ENCODE data around the gene TMEM213. TPM values are rescaled to one million over a fixed set of nuclear protein-coding genes. Genes with fewer than 3 reads are reported as not detected.

TMEM213 gene
- total and polyA plus RNA-seq, 9 donors: 0.04 to 0.18 (median 0.10) TPM; not detected in 1

DNA sequence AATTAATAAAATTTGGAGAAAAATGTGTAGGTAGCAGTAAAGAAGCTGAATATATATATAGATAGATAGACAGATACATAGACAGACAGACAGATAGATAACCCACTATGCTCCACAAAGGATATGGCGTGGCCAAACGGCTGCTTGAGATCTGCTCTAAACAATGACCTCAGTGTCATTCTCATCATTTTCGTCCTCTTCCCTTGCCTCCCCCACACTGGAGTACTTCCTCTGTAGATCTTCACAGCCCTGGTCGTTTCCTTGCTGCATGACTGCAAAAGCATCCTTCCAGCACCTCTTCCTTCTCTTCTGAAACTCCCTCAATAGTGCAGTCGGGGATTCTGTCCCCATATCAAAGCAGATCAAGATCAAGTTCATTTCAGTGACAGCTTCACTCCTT is 35.8 kb downstream of the TMEM213 start:
- Histone ChIP-seq H3K27ac (ENCODE audit: low read length) (no peak overlapping the region), H3K36me3 (ENCODE audit: control insufficient read depth, insufficient read depth, low read length) (peaks cover 4% of the 10 kb centered on the region), H3K9me3 (replicated peaks; ENCODE audit: control insufficient read depth, low read depth, low read length) (no peaks in the 10 kb centered on the region), H3K4me3 (ENCODE audit: low read length) (no peak overlapping the region), H3K27me3 (ENCODE audit: control insufficient read depth, insufficient read depth, low read length) (no peaks in the 10 kb centered on the region), H3K4me1 (ENCODE audit: control insufficient read depth, insufficient read depth, low read length) (peaks cover 4% of the 10 kb centered on the region)
- WGBS (ENCODE audit: insufficient coverage): 65% methylated on average over 5 of the region's 5 CpGs
- no peak for DNase-seq

DNA sequence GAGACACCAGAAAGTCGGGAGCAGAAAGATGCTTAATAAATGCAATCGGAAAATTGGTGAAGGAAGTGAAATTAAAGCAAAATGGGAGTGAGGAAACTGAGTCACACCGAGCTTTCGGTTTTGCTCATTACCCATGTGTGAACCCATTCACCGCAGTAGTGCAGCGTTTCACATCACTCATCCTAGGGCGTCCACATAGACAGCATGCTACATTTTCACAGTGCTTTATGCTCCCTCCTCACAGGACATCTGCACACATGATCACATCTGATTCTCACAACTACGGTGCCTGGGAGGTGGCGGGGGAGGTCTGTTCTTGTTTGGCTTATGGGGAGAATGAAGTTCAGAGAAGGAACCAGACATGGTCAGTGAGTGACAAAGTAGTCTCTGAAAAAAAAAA is 36.8 kb downstream of the TMEM213 start:
- no peaks in the 10 kb centered on the region for H3K27me3 ChIP-seq (ENCODE audit: control insufficient read depth, insufficient read depth, low read length)
- 92% methylated on average over 6 of the region's 9 CpGs for WGBS (ENCODE audit: insufficient coverage)
- peaks cover 4% of the 10 kb centered on the region for H3K36me3 ChIP-seq (ENCODE audit: control insufficient read depth, insufficient read depth, low read length)
- no peak overlapping the region for H3K4me3 ChIP-seq (ENCODE audit: low read length)
- H3K27ac ChIP-seq (ENCODE audit: low read length): no peak overlapping the region
- peaks cover 4% of the 10 kb centered on the region for H3K4me1 ChIP-seq (ENCODE audit: control insufficient read depth, insufficient read depth, low read length)
- no peaks in the 10 kb centered on the region for H3K9me3 ChIP-seq (replicated peaks; ENCODE audit: control insufficient read depth, low read depth, low read length)
- DNase-seq: no peak

DNA sequence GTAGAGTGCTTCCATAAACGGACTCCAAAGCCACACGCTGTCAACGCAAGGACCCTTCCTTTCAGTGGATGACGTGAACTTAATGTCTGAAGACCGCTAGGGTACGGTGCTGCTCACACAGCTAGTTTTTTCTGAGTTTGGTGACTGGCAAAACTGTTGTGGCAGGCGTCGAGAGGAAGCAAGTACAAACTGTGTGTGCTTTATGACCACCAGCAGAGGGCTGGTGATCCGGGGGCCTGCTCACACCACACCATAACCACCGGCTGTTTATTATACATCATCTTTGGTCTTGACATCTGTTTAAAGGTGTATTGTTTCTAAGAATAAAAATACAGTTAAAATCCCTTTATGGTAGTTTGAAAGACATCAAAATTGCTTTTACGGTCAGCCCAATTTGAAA is 37.3 kb downstream of the TMEM213 start:
- no peaks in the 10 kb centered on the region for H3K9me3 ChIP-seq (replicated peaks; ENCODE audit: control insufficient read depth, low read depth, low read length)
- no peak overlapping the region for H3K27ac ChIP-seq (ENCODE audit: low read length)
- 100% methylated on average over 3 of the region's 11 CpGs for WGBS (ENCODE audit: insufficient coverage)
- no peak for DNase-seq
- peaks cover 6% of the 10 kb centered on the region for H3K36me3 ChIP-seq (ENCODE audit: control insufficient read depth, insufficient read depth, low read length)
- peaks cover 4% of the 10 kb centered on the region for H3K4me1 ChIP-seq (ENCODE audit: control insufficient read depth, insufficient read depth, low read length)
- no peak overlapping the region for H3K4me3 ChIP-seq (ENCODE audit: low read length)
- H3K27me3 ChIP-seq (ENCODE audit: control insufficient read depth, insufficient read depth, low read length): no peaks in the 10 kb centered on the region

DNA sequence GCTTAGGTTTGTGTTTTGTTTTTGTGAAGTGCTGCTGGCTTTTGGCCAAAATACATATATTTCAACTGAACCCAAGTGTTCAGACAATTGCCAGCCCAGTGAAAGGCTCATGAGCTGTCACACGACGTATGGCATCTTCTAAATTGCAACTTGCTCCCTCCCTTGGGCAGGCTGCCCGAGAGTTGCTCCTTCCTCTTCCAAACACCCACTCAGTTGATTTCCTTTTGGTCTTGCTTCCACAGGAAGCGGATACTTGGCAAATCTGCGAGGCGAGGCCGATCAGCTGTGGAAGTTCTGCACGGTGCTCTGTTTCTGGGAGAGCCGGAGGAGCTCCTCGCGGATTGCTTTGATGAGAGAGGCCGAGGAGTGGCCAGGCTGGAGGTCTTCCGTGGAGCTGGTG is 39.8 kb downstream of the TMEM213 start:
- WGBS (ENCODE audit: insufficient coverage): 32% methylated on average over 10 of the region's 13 CpGs
- Histone ChIP-seq H3K9me3 (replicated peaks; ENCODE audit: control insufficient read depth, low read depth, low read length) (no peaks in the 10 kb centered on the region), H3K4me1 (ENCODE audit: control insufficient read depth, insufficient read depth, low read length) (peaks cover 4% of the 10 kb centered on the region), H3K27me3 (ENCODE audit: control insufficient read depth, insufficient read depth, low read length) (no peaks in the 10 kb centered on the region), H3K36me3 (ENCODE audit: control insufficient read depth, insufficient read depth, low read length) (peaks cover 15% of the 10 kb centered on the region), H3K4me3 (ENCODE audit: low read length) (no peak overlapping the region), H3K27ac (ENCODE audit: low read length) (no peak overlapping the region)
- DNase-seq: peak; percentile 71

DNA sequence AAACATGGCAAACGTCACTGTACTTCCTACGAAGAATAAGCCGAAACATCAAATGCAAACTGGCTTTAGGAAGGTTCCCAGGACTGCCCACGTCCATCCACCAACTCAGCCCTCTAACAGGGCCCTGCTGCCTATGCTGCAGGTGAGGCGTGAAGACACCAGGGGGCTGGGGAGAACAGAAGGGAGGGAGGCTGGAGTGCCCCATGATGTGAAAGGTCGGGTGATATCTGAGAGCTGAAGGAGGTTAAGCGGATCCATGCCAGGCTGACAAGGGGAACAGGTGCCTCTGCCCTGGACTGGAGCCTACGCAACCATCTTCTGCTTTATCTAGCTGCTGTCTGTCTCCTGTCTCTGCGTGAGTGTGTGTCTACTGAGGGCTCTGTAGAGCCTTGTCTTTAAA is 40.4 kb downstream of the TMEM213 start:
- H3K27me3 ChIP-seq (ENCODE audit: control insufficient read depth, insufficient read depth, low read length): no peaks in the 10 kb centered on the region
- no peak overlapping the region for H3K4me3 ChIP-seq (ENCODE audit: low read length)
- peak overlapping the region; percentile 40 for H3K27ac ChIP-seq (ENCODE audit: low read length)
- DNase-seq: peak; percentile 54
- 80% methylated on average over 1 of the region's 9 CpGs for WGBS (ENCODE audit: insufficient coverage)
- peaks cover 15% of the 10 kb centered on the region for H3K36me3 ChIP-seq (ENCODE audit: control insufficient read depth, insufficient read depth, low read length)
- H3K9me3 ChIP-seq (replicated peaks; ENCODE audit: control insufficient read depth, low read depth, low read length): no peaks in the 10 kb centered on the region
- peaks cover 4% of the 10 kb centered on the region for H3K4me1 ChIP-seq (ENCODE audit: control insufficient read depth, insufficient read depth, low read length)

DNA sequence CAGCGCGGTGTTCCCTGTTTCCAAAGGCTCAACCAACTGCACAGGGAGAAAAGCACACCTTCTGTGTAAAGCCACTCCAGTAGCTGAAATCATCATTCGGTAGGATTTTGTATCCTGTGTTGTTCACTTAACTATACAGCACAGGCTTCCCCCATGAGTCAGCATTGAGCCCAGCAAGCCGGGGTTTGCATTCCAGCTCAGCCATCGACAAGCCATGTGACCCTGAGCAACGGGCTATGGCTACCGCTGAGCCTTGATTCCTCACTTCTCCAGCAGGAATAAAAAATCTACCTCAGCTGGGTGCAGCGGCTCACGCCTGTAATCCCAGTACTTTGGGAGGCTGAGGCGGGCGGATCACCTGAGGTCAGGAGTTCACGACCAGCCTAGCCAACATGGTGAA is 44.3 kb downstream of the TMEM213 start:
- Histone ChIP-seq H3K4me1 (ENCODE audit: control insufficient read depth, insufficient read depth, low read length) (peaks cover 4% of the 10 kb centered on the region), H3K27ac (ENCODE audit: low read length) (no peak overlapping the region), H3K36me3 (ENCODE audit: control insufficient read depth, insufficient read depth, low read length) (peaks cover 18% of the 10 kb centered on the region), H3K4me3 (ENCODE audit: low read length) (no peak overlapping the region), H3K9me3 (replicated peaks; ENCODE audit: control insufficient read depth, low read depth, low read length) (no peaks in the 10 kb centered on the region), H3K27me3 (ENCODE audit: control insufficient read depth, insufficient read depth, low read length) (no peaks in the 10 kb centered on the region)
- 91% methylated on average over 5 of the region's 12 CpGs for WGBS (ENCODE audit: insufficient coverage)
- DNase-seq: no peak

DNA sequence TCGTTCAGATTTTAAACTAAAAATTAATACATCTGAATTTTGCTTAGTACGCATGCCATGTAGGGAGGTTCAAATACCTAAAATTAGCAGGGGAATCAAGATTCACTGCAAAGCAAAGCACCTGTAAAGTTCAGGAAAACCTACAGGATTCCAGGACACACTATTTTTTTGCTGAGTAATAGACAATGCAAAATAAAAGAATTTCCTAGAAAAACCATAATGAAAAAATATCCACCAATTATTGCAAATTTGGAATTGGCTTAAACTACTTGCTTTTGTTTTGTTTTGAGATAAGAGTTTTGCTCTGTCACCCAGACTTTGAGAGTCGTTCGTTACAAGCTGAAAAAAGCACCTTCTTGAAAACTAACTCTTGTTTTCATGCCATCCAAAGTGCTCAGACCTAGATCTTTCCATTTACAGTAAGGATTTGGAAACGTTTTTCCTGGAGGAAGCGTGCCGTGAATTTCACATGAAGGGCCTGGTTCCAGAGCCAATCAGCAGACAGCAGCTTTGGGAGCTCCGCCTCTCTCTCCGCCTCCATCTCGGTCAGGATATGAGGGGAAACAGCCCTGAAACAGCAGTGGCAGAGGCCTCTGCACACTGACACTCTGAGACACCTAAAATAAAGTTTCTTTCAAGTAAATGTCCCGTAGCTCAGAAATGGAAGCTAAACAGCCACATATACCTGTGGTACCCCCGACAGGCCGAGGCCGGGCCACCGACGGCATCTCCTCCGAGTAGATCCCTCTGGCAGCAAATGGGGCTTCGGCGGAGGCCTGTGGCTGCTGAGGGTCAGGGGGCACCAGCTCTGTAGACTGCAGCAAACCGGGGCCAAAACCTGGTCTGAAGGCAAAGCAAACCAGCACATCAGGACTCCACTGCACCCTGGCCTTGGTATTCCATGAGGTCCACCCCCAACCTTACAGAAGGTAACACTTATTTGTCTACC is 46.1 kb downstream of the TMEM213 start:
- H3K4me3 ChIP-seq (ENCODE audit: low read length): no peak overlapping the region
- H3K27ac ChIP-seq (ENCODE audit: low read length): no peak overlapping the region
- no peaks in the 10 kb centered on the region for H3K9me3 ChIP-seq (replicated peaks; ENCODE audit: control insufficient read depth, low read depth, low read length)
- no peaks in the 10 kb centered on the region for H3K27me3 ChIP-seq (ENCODE audit: control insufficient read depth, insufficient read depth, low read length)
- peaks cover 18% of the 10 kb centered on the region for H3K36me3 ChIP-seq (ENCODE audit: control insufficient read depth, insufficient read depth, low read length)
- no peak for DNase-seq
- H3K4me1 ChIP-seq (ENCODE audit: control insufficient read depth, insufficient read depth, low read length): no peaks in the 10 kb centered on the region
- 87% methylated on average over 11 of the region's 20 CpGs for WGBS (ENCODE audit: insufficient coverage)

DNA sequence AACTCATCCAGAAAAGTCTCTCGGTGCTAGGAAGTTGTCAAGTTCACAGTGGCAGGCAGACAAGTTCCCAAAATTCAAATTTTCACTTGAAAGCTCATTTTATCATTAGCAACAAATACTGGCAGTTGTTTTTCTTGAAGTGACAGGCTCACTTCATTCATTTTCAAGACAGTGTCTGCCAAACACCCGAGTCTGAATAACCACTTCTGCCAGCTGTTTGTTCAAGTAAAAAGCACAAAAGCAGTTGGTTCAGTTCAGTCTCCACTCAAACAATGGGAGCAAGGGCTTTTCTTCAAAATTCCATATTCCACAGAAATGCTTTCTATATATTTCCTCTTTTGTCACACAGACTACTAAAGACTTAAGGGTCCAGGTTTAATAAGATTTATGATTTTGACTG is 47.9 kb downstream of the TMEM213 start:
- Histone ChIP-seq H3K36me3 (ENCODE audit: control insufficient read depth, insufficient read depth, low read length) (peaks cover 18% of the 10 kb centered on the region), H3K4me1 (ENCODE audit: control insufficient read depth, insufficient read depth, low read length) (no peaks in the 10 kb centered on the region), H3K4me3 (ENCODE audit: low read length) (no peak overlapping the region), H3K27me3 (ENCODE audit: control insufficient read depth, insufficient read depth, low read length) (no peaks in the 10 kb centered on the region), H3K27ac (ENCODE audit: low read length) (no peak overlapping the region), H3K9me3 (replicated peaks; ENCODE audit: control insufficient read depth, low read depth, low read length) (no peaks in the 10 kb centered on the region)
- DNase-seq: no peak
- 43% methylated on average over 2 of the region's 2 CpGs for WGBS (ENCODE audit: insufficient coverage)

DNA sequence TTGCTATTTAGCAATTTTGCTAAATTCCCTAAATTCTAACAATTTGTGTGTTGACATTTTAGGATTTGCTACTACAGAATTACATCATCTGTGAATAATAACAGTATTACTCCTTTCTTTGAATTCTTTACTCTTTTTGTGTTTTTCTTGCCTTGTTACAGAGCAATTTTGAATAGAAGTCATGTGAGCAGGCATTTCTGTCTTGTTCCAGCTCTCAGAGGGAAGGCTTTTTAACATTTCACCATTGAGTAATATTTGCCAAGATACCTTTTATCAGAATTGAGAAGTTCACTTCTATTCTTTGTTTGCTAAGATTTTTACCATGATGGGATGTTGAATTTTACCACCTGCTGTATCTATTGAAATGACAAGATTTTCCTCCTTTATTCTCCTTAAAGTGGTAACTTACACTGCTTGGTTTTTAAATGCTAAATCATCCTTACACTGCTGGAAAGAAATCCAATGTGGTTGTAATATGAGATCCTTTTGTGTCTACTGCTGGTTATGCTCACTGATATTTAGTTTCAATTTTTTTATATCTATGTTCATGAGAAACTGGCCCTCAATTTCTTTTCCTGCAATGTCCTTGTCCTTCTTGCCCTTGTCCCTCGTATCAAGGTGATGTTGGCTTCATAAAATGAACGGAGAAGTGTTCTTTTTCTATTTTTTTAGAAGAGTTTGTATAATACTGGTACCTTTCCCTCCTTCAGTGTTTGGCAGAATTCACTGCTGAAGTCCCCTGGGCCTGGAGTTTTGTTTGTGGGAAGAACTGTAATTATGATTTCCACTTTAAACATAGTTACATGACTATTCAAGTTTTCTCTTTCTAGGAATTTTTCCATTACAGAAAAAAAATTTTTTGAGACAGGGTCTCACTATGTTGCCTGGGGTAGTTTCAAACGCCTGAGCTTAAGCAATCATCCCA is 50.5 kb downstream of the TMEM213 start:
- no CpG with 5 or more reads among the region's 3 CpGs for WGBS (ENCODE audit: insufficient coverage)
- H3K27ac ChIP-seq (ENCODE audit: low read length): no peak overlapping the region
- H3K27me3 ChIP-seq (ENCODE audit: control insufficient read depth, insufficient read depth, low read length): no peaks in the 10 kb centered on the region
- no peaks in the 10 kb centered on the region for H3K9me3 ChIP-seq (replicated peaks; ENCODE audit: control insufficient read depth, low read depth, low read length)
- H3K4me3 ChIP-seq (ENCODE audit: low read length): no peak overlapping the region
- peak; percentile 57 for DNase-seq
- H3K36me3 ChIP-seq (ENCODE audit: control insufficient read depth, insufficient read depth, low read length): peaks cover 13% of the 10 kb centered on the region
- no peaks in the 10 kb centered on the region for H3K4me1 ChIP-seq (ENCODE audit: control insufficient read depth, insufficient read depth, low read length)

DNA sequence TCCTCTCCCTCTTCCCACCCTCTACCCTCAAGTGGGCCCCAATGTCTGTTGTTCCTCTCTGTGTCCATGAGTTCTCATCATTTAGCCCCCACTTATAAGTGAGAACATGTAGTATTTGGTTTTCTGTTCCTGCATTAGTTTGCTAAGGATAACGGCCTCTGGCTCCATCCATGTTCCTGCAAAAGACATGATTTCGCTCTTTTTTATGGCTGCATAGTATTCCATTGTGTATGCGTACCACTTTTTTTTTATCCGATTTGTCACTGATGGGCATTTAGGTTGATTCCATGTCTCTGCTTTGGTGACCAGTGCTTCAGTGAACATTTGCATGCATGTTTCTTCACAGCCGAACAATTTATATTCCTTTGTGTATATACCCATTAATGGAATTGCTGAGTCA is 51.9 kb downstream of the TMEM213 start:
- no peak overlapping the region for H3K27ac ChIP-seq (ENCODE audit: low read length)
- H3K27me3 ChIP-seq (ENCODE audit: control insufficient read depth, insufficient read depth, low read length): no peaks in the 10 kb centered on the region
- no peaks in the 10 kb centered on the region for H3K9me3 ChIP-seq (replicated peaks; ENCODE audit: control insufficient read depth, low read depth, low read length)
- H3K4me1 ChIP-seq (ENCODE audit: control insufficient read depth, insufficient read depth, low read length): no peaks in the 10 kb centered on the region
- H3K36me3 ChIP-seq (ENCODE audit: control insufficient read depth, insufficient read depth, low read length): peaks cover 6% of the 10 kb centered on the region
- no peak for DNase-seq
- 100% methylated on average over 1 of the region's 5 CpGs for WGBS (ENCODE audit: insufficient coverage)
- no peak overlapping the region for H3K4me3 ChIP-seq (ENCODE audit: low read length)
